ENCODE measurements around the gene SYTL3.
"Not testable (repeated sequence)": the region's sequence is repeated elsewhere in the genome, so short reads cannot be mapped to it uniquely, and the experiment has no call there.

SYTL3 gene

GRCh38 chr6:158778005-158778527 is 128.2 kb downstream of the SYTL3 start:
- DNase-seq, result no peak

DNA sequence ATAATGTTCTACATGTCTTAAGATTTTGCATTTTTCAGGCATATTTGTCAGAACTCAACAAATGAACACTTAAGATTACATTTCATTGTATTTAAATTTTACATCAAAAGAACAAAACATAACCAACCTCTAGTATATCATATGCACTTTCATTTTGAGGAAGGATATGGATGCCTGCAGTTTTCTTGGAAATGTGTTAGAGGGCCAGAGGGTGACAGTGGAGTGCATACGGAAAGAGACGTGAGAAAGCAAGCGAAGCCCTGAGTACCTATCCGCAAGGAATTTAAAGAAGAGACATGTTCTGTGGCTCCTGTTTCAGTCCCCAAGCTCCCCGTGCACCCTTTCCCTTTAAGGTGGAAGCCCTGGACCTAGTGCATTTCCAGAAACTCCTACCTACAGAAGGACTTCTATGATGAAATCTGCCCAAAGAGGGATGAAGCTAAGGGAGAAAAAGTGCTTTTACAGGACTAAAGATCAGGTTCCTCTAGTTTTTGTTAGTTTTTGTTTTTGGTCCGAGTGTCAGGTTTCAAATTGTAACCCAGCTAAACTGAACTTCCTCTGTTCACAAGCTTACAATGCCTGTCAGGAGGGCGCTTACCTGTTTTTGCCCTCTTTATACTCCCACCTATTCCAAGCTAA is 130.5 kb downstream of the SYTL3 start:
- DNase-seq, result no peak

DNA sequence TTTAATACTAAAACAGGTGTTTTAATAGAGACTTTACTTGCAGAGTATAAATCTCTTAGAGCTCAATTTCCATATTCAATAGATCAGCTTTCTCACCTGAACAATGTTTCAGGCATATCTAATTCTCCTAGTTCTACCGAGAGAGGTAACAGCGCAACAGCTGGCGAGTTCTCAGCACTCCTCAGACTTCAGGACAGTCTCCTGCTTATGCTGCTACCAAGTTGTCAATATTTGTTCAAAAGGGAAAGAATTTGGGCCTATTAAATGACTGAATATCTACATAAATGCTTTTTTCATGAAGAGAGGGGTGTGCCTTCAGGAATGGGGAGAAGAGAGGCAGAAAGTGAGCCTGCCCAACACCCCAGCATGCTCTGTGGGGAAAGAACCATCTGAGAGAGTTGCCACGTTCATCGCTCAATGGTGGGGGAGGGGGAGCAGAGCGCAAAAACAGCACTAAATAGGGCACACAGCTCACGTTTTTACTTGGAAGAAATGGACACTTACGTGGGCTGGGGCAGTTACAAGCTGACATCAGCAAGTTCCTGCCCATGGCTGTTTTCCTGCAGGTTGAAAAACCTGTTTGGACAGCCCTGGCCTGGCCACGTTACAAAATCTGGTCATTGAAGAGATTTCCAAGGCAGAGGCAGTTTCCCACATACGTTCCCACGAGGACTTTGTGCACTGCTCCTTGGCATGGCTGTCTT is 131.3 kb downstream of the SYTL3 start:
- peak; percentile 14 for DNase-seq

- DNase-seq, result no peak
Measured at GRCh38 chr6:158781692-158782373, 132.0 kb downstream of the SYTL3 start.

DNA sequence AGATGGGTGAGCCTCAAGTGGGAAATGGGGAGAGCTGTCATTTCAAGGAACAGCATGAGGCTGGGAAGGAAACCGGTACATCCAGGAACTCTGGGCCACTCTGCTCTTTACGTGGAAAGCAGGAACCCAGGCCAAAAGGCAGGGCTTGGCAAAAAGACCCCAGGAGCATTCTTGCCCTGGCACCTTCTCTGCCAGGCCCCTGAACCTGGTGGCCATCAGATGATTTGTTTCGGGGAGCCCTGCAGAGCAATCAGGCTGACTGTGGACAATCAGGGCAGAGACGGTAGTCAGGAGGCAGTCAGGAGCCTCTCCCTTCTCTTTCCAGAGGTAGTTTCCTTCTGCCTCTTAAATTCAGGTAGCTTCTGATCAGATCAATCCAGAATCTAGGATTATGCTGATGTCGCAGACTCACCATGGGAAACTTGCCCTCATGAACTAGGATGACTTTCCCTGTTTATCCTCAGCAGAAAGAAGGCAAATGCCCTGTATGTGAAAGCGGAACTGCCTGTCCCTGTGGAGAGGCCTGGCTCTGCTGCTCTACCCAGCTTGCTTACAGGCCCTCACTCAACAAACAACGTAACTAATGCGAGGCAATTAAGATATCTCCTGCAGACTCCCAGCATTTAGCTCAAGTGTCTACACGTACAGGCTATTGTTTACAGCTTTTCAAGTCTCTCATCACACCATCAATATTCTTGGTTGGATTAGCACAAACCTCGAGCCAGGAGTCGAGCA is 132.7 kb downstream of the SYTL3 start:
- peak; percentile 76 for DNase-seq

- no peak for DNase-seq
Measured at GRCh38 chr6:158783167-158783450, 133.3 kb downstream of the SYTL3 start.

DNA sequence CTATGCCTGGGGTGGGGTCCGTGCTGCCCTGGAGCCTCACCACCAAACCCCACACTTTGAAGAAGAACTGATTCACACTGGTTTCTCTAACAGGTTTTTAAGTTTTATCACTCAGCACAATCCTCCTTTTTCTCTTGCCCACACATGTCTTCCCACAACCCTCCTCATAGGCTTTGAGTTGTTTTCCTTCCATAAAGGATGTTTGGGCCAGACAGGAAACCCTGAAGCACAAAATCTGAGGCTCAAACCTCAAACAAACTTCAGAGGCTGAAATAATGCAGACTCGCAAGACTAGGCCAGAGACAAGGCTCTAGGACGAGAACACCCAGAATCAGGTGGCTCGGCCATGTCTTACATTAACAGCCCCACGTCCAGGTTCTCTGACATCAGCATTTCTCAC is 134.0 kb downstream of the SYTL3 start:
- DNase-seq, result no peak

DNA sequence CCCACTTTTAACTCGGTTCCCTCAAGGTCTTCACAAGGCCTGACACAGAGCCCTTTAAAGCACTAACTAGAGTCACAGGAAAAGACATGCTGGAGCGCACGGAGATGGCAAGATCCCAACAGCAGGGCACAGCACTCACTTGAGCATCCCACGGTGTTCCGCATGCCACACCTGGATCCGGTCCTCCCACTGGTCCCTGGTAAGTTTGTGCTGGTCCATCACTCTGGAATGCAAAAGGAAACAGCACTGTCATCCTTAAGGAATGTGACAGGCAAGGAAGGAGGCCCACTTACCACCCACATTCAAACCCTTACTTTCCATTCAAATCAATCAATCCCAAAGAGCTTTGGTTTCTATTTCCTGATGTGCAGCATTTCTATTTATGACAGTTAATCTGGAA is 134.7 kb downstream of the SYTL3 start:
- no peak for DNase-seq

DNA sequence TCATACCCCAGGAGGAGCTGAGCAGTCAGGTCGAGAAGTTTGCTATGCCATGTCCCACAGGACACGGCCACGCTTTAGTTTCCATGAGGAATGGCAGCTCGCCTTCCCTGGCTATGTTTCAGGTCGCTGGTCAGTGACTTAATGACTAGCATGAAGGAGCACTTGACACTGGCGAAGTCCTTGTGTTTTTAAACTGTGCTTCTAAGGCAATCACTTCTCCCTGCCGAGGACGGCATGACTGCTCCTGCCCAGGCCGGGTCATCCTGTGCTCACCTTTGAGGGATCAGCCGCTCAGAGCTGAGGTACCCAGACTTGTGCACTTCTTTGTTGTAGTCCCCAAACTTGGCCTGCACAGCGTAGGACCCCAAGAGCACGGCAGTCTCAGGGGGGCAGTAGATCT is 135.2 kb downstream of the SYTL3 start:
- DNase-seq, result no peak

GRCh38 chr6:158786645-158787304 is 136.9 kb downstream of the SYTL3 start:
- DNase-seq, result no peak

GRCh38 chr6:158787395-158787794 is 137.5 kb downstream of the SYTL3 start:
- DNase-seq, result no peak

- no peak for DNase-seq
Measured at GRCh38 chr6:158789115-158789917, 139.5 kb downstream of the SYTL3 start.

DNA sequence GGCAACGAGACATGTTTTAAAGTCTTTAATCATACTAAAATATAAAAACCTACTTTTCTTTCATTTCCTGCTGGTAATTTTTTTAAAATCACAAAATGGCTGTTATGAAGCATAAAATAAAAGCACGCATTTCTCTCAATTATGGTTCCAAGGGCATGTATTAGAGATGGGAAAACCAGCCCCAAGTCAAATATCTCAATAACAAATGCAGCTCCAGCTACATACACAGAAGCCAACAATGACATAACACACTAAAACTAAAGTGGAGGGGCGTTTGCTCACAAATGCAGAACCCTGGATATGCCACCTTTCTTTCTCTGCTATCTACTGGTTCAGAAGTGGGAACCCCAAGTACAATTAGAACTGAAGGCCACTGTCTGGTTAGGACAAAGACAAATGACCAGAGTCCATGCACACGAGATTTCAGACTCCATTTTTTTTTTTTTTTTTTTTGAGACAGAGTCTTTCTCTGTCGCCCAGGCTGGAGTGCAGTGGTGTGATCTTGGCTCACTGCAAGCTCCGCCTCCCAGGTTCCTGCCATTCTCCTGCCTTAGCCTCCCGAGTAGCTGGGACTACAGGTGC is 141.5 kb downstream of the SYTL3 start:
- no peak for DNase-seq

DNA sequence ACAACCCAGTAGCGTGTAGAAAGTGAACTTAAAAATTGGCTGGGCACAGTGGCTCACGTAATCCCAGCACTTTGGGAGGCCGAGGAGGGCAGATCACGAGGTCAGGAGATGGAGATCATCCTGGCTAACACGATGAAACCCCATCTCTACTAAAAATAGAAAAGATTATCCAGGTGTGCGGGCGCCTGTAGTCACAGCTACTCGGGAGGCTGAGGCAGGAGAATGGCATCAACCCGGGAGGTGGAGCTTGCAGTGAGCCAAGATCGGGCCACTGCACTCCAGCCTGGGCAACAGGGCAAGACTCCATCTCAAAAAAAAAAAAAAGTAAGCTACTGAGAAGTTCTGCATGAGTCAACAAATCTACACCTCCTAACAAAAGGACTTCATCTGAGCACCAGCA is 142.7 kb downstream of the SYTL3 start:
- not testable (repeated sequence) for DNase-seq

DNA sequence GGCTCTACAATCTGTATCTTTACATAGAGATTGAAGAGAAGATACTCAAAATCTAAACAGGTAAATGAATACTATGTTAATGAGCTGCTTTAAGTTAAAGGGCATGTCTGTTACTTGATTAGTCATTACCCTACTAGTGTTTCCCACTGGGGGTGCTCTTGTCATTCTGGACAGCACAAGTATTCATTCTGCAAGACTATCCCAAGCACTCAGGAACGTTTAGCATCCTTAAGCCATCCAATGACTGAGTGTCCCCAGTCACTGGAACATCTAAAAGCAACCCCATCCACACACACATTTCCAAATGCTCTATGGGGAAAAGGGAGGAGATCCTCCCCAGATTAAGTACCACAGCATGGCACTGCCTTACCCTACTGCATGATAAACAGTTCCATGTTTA is 143.6 kb downstream of the SYTL3 start:
- no peak for DNase-seq

DNA sequence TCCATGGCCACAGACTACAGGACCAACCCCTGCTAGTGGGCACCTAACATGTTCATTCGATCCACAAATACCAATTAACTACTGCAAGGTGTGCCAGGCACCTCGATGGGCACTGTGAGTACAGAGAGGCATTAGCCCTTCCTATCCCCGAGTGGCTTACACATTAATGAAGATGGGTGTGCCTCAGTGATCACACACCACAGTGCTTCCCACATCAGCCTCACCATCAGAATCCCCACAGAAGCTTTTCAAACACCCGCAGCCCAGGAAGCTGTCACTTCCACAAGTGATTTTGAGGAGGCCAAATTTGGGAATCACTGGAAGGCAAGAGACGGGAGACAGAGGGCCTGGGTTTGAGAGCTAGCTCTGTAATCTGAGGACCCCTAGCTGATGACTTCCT is 145.7 kb downstream of the SYTL3 start:
- no peak for DNase-seq

- no peak for DNase-seq
Measured at GRCh38 chr6:158796353-158796752, 146.5 kb downstream of the SYTL3 start.

DNA sequence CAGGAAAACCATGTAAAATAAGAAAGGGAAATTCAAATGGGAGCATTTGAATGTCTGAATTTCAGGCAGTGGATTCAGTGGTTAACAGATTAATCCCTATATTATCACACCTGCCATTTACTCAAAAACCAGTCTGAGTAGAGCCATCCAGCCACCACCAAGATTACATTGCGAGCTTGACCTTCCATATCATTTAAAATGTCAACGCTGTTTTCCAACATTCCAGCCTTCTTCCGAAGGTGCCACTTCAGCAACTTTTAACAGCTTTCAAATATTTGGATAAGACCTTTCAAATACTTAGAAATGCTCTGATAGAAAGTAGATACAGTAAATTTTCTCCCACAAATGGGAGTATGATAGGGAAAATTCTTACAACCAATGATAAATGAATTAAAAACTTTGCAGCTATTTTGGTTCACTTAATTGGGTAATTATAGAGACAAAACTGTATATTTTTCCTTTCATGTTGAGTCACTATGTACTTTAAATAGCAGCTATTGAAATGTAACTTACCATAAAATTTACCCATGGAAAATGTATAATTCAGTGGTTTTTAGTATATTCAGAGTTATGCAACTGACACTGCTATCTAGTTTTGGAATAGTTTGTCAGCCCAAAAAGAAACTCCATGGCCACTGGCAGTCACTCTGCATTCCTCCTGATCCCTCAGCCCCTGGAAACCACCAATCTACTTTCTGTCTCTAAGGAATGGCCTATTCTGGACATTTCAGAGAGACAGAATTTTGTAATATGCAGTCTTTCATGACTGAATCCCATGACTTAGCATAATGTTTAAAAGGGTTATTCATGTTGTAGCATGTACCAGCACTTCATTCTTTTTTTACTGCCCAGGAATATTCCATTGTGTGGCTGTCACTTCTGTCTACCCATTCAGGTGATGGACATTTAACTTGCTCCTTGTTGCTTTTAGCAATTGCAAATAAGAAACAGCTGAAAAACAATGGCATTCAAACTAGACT is 147.8 kb downstream of the SYTL3 start:
- DNase-seq, result no peak

GRCh38 chr6:158798311-158798710 is 148.5 kb downstream of the SYTL3 start:
- DNase-seq, result no peak

DNA sequence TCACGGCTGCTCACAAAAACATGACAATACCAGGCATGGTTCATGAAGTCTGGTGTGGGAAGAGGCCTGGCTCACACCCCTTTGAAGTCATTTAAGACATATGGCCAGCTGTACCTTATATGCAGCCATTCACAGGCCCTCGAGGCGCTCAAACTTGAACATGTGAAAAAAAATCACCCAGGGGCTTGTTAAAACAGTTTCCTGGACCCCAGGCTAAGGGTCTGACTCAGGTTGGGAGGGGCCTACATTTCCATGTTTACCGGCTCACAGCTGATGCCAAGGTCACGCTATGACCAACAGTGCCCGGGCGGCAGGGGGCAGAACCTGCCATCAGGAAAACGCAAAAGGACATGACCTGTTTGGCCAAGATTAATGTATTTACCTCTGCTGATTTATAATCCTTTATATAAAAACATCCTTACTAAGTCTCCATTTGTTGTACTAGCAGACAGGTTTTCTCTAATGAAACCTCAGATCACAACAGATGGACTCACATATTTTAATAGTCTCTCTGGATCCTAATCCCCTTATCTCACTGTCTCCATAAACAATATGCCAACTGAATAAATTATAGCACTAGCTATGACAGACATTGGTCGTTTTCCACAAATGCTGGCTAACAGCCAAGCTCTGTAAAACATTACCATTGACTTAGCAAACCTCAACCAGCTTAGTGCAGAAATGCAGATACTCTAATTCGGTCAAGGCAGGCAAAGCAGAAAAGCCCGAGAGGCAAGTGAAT is 149.4 kb downstream of the SYTL3 start:
- DNase-seq, result peak; percentile 90
